IMR-90 (cell line): ENCODE data around the gene TRIM63. TPM values are rescaled to one million over a fixed set of nuclear protein-coding genes. Genes with fewer than 3 reads are reported as not detected.

Experiments used
- ATAC-seq: fragments of 200-7000 bp; cut with Tn5 transposase; 2 replicates; pipeline ENCODE4 v1.9.1; 2020; ENCODE audit warnings: low read depth, mild to moderate bottlenecking, moderate library complexity
- BruUV-seq: library from RNA; stranded (reverse); fragments of 400-500 nt; replicated peaks from 2 replicates; lab custom pipeline; 2021; lab: Mats Ljungman, UMichigan
- CTCF ChIA-PET: fragments of 300-600 bp; formaldehyde crosslinking; extraction: SDS; loops from one replicate; lab custom pipeline; 2021; ENCODE audit warnings: antibody characterized with exemption; lab: Yijun Ruan, JAX
- POLR2A ChIA-PET: fragments of 300-600 bp; sonication (Branson Sonifier 250); formaldehyde crosslinking; loops from one replicate; lab custom pipeline; 2022; ENCODE audit warnings: antibody characterized with exemption; ENCODE audit not compliant: unreplicated experiment; lab: Charles Lee
- DNase-seq: peaks from one replicate; pipeline ENCODE4 v3.0.0; 2013
- H2AFZ ChIP-seq: replicated peaks from 2 replicates; pipeline ENCODE3; 2013; ENCODE audit warnings: low read length, mild to moderate bottlenecking; ENCODE audit not compliant: poor library complexity
- H2AK5ac ChIP-seq: 2 replicates; pipeline ENCODE4 v1.6.1; 2013; ENCODE audit warnings: low read depth, low read length, inconsistent platforms
- H2AK9ac ChIP-seq: replicated peaks from 2 replicates; pipeline ENCODE3; 2013; ENCODE audit warnings: mild to moderate bottlenecking, low read depth, low read length, moderate library complexity; ENCODE audit not compliant: poor library complexity
- H2BK120ac ChIP-seq: 2 replicates; pipeline ENCODE4 v1.6.1; 2013; ENCODE audit warnings: low read depth, low read length, inconsistent platforms
- H2BK15ac ChIP-seq: 3 replicates; pipeline ENCODE4 v1.6.1; 2013; ENCODE audit warnings: low read depth, low read length, inconsistent platforms
- H2BK20ac ChIP-seq: 2 replicates; pipeline ENCODE4 v1.6.1; 2013; ENCODE audit warnings: low read depth, mild to moderate bottlenecking, inconsistent platforms, low read length, moderate library complexity
- H2BK5ac ChIP-seq: 2 replicates; pipeline ENCODE4 v1.6.1; 2013; ENCODE audit warnings: mild to moderate bottlenecking, low read depth, low read length, inconsistent platforms; ENCODE audit not compliant: poor library complexity, severe bottlenecking
- H3K14ac ChIP-seq: replicated peaks from 2 replicates; pipeline ENCODE4 v1.6.1; 2013; ENCODE audit warnings: low read depth, low read length, inconsistent platforms
- H3K18ac ChIP-seq: 2 replicates; pipeline ENCODE4 v1.6.1; 2013; ENCODE audit warnings: low read depth, low read length, control low read depth
- H3K23ac ChIP-seq: 2 replicates; pipeline ENCODE4 v1.6.1; 2013; ENCODE audit warnings: low read depth, low read length, inconsistent platforms
- H3K27ac ChIP-seq: 2 replicates; pipeline ENCODE4 v1.5.1; 2013; ENCODE audit warnings: mild to moderate bottlenecking, control low read depth, low read length; ENCODE audit not compliant: insufficient read depth
- H3K27me3 ChIP-seq: 2 replicates; pipeline ENCODE4 v1.6.1; 2013; ENCODE audit warnings: low read length; ENCODE audit not compliant: control insufficient read depth, insufficient read depth
- H3K36me3 ChIP-seq: 2 replicates; pipeline ENCODE4 v1.6.1; 2013; ENCODE audit warnings: low read length, mixed read lengths; ENCODE audit not compliant: control insufficient read depth, insufficient read depth
- H3K4ac ChIP-seq: 2 replicates; pipeline ENCODE4 v1.6.1; 2013; ENCODE audit warnings: low read depth, low read length, inconsistent platforms
- H3K4me1 ChIP-seq: 2 replicates; pipeline ENCODE4 v1.6.1; 2013; ENCODE audit warnings: low read length, mixed read lengths; ENCODE audit not compliant: control insufficient read depth, insufficient read depth
- H3K4me2 ChIP-seq: 2 replicates; pipeline ENCODE4 v1.6.1; 2013; ENCODE audit warnings: low read depth, mild to moderate bottlenecking, control low read depth, low read length, moderate library complexity
- H3K4me3 ChIP-seq: 2 replicates; pipeline ENCODE4 v1.5.1; 2013; ENCODE audit warnings: low read depth, mild to moderate bottlenecking, control low read depth, low read length, moderate library complexity; ENCODE audit not compliant: insufficient read depth
- H3K56ac ChIP-seq: 2 replicates; pipeline ENCODE4 v1.6.1; 2013; ENCODE audit warnings: low read length, inconsistent platforms; ENCODE audit not compliant: insufficient read depth; ENCODE audit errors: extremely low read depth
- H3K79me1 ChIP-seq, 2 experiments: 2 replicates each; pipeline ENCODE4 v1.6.1; 2013; ENCODE audit warnings: low read length in 2 of 2, inconsistent platforms in 1 of 2, low read depth in 1 of 2
- H3K9ac ChIP-seq: 2 replicates; pipeline ENCODE4 v1.6.1; 2013; ENCODE audit warnings: low read depth, low read length, control low read depth
- H3K9me1 ChIP-seq: 2 replicates; pipeline ENCODE4 v1.6.1; 2013; ENCODE audit warnings: low read length, inconsistent platforms; ENCODE audit not compliant: insufficient read depth
- H3K9me3 ChIP-seq: 2 replicates; pipeline ENCODE4 v1.6.1; 2013; ENCODE audit warnings: low read length; ENCODE audit not compliant: control insufficient read depth, insufficient read depth
- H4K20me1 ChIP-seq: 2 replicates; pipeline ENCODE4 v1.6.1; 2013; ENCODE audit warnings: low read length, inconsistent platforms; ENCODE audit not compliant: insufficient read depth
- H4K5ac ChIP-seq: 2 replicates; pipeline ENCODE4 v1.6.1; 2013; ENCODE audit warnings: mild to moderate bottlenecking, low read depth, low read length, control low read depth
- H4K8ac ChIP-seq, 2 experiments: 2 replicates each; pipeline ENCODE4 v1.6.1; 2013; ENCODE audit warnings: low read depth in 2 of 2, low read length in 2 of 2, control low read depth in 1 of 2, inconsistent platforms in 1 of 2
- H4K91ac ChIP-seq: 2 replicates; pipeline ENCODE4 v1.6.1; 2013; ENCODE audit warnings: low read depth, low read length, inconsistent platforms; ENCODE audit not compliant: insufficient read depth
- BHLHE40 ChIP-seq: fragments of 150-350 bp; IDR thresholded peaks from 2 replicates; pipeline ENCODE4 v1.6.1; 2016; ENCODE audit warnings: mild to moderate bottlenecking, low read depth, low read length
- ELK1 ChIP-seq: fragments of 150-350 bp; IDR thresholded peaks from 2 replicates; pipeline ENCODE4 v1.6.1; 2016; ENCODE audit warnings: low read depth, mild to moderate bottlenecking, low read length, moderate library complexity, borderline replicate concordance
- MAZ ChIP-seq: IDR thresholded peaks from 2 replicates; pipeline ENCODE4 v1.6.1; 2012; ENCODE audit warnings: low read depth, mild to moderate bottlenecking, low read length, improper control_type of control experiment, moderate library complexity, borderline replicate concordance
- NFE2L2 ChIP-seq: fragments of 150-350 bp; IDR thresholded peaks from 2 replicates; pipeline ENCODE4 v1.6.1; 2016; ENCODE audit warnings: low read depth, mild to moderate bottlenecking, low read length
- RFX5 ChIP-seq: IDR thresholded peaks from 2 replicates; pipeline ENCODE4 v1.8.0; 2012; ENCODE audit warnings: low read depth, mild to moderate bottlenecking, low read length, moderate library complexity
- SMC3 ChIP-seq: fragments of 150-350 bp; IDR thresholded peaks from 2 replicates; pipeline ENCODE4 v1.6.1; 2016; ENCODE audit warnings: low read depth, mild to moderate bottlenecking, antibody characterized with exemption, low read length, moderate library complexity
- WGBS, 2 experiments: methylation state at CpG; one replicate each; pipeline versions ENCODE4 v1.1.5 to v1.1.7; 2013; ENCODE audit warnings: missing lambda C conversion rate in 2 of 2; ENCODE audit not compliant: insufficient read length in 1 of 2; ENCODE audit errors: extremely low coverage in 2 of 2; 5-methylcytosine and 5-hydroxymethylcytosine counted together
- dilution Hi-C: fragments of 300-500 bp; cut with HindIII; formaldehyde crosslinking; loops from one replicate; pipeline ENCODE4 v1.14.3; 2018; ENCODE audit warnings: low sequenced_read_pairs; ENCODE audit not compliant: unreplicated experiment
- in situ Hi-C: fragments of 300-500 bp; cut with MboI; formaldehyde crosslinking; loops from 3 replicates; pipeline ENCODE4 v1.14.3; 2019; ENCODE audit warnings: low sequenced_read_pairs, inconsistent platforms, mixed read lengths
- intact Hi-C: fragments of 100-400 bp; cut with micrococcal nuclease; formaldehyde crosslinking; loops from 2 replicates; pipeline ENCODE4 v1.10.0; 2022
- polyA plus RNA-seq, 3 experiments: library from polyadenylated mRNA; depleted of rRNA; stranded (reverse); fragments of >200 nt; gene quantifications; 2 replicates each; pipeline ENCODE4 v1.2.3, GENCODE V29; 2012; ENCODE audit warnings: low replicate concordance in 1 of 3
- total RNA-seq: library from RNA; depleted of rRNA; stranded (reverse); fragments of >200 nt; gene quantifications from 2 replicates; pipeline ENCODE4 v1.2.3, GENCODE V29; 2012

TRIM63 gene
- total and polyA plus RNA-seq, 2 of the 4 experiments (the other 2 are of a cell fraction) = not detected

GRCh38 chr1:26070296-26070962 is 3.0 kb upstream of the TRIM63 start:
- DNase-seq (no peak), ATAC-seq (no peak)
- H3K9me3 ChIP-seq = no peaks in the 10 kb centered on the region
- intact Hi-C loops (no loop called here), in situ Hi-C loops (no loop called here), dilution Hi-C loops (no loop called here)
- no peak overlapping the region for H2BK5ac ChIP-seq
- no peak overlapping the region for H2AK9ac ChIP-seq
- no peaks in the 10 kb centered on the region for H4K20me1 ChIP-seq
- WGBS, 2 experiments = no CpG with 5 or more reads among the region's 4 CpGs
- H3K4me1 ChIP-seq = no peaks in the 10 kb centered on the region
- no peak overlapping the region for H3K23ac ChIP-seq
- no peak overlapping the region for H2BK15ac ChIP-seq
- no peak overlapping the region for H3K4me3 ChIP-seq
- no peak overlapping the region for H4K5ac ChIP-seq
- CTCF ChIA-PET = no interaction called here
- H3K4me2 ChIP-seq = no peak overlapping the region
- no peak overlapping the region for H3K14ac ChIP-seq
- H2AK5ac ChIP-seq = no peak overlapping the region
- H3K9ac ChIP-seq = no peak overlapping the region
- no TSS peak for BruUV-seq
- no peak overlapping the region for H3K56ac ChIP-seq
- POLR2A ChIA-PET = no interaction called here
- H3K9me1 ChIP-seq = no peaks in the 10 kb centered on the region
- no peak overlapping the region for H3K18ac ChIP-seq
- H2BK120ac ChIP-seq = no peak overlapping the region
- no peak overlapping the region for H4K8ac ChIP-seq
- H3K36me3 ChIP-seq = no peaks in the 10 kb centered on the region
- TF ChIP-seq ELK1 (no peak), BHLHE40 (no peak), MAZ (no peak), NFE2L2 (no peak), RFX5 (no peak), SMC3 (no peak)
- no peak overlapping the region for H4K91ac ChIP-seq
- H3K27ac ChIP-seq = no peak overlapping the region
- peaks cover 67% of the 10 kb centered on the region for H3K27me3 ChIP-seq
- no peak overlapping the region for H2AFZ ChIP-seq
- H2BK20ac ChIP-seq = no peak overlapping the region
- no peak overlapping the region for H3K4ac ChIP-seq
- no peaks in the 10 kb centered on the region for H3K79me1 ChIP-seq
